ENCODE data around the gene PTRHD1. TPM values are rescaled to one million over a fixed set of nuclear protein-coding genes. Genes with fewer than 3 reads are reported as not detected.

The PTRHD1 gene
- total and polyA plus RNA-seq, 7 experiments from 2014 or later: 14.3 to 40.8 (median 23.5) TPM

DNA sequence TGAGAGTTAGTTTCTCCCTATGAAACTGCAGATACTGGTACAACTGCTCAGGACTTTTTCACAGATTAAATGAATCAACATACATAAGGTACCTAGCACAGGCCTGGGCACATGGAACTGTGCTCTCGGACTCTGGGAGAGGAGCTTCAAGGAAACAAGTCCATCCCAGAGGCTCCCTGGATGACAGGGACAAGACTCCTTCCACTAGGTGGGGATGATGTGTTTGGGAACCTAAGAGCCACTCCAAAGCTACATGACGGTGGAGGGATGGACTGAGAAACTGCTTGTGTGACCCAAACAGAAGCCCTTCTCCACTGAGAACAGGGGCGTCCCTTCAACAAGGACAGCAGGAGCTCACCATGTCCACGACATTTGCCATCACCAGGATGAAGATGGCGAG lies 37.2 kb upstream of the PTRHD1 start:
- Mint-ChIP-seq H3K36me3 (peaks cover 0 to 17% (median 4%) of the 10 kb centered on the region in 5 donors), H3K9me3 (no peaks in the 10 kb centered on the region), H3K27ac (no peak overlapping the region), H3K4me1 (peaks cover 4 to 20% (median 7%) of the 10 kb centered on the region in 7 donors), H3K4me3 (no peak overlapping the region), H3K27me3 (no peaks in the 10 kb centered on the region)
- ChIA-PET POLR2A (no interaction called here), CTCF (interaction anchor here (0.7 to 1.4 kb wide), 2 partner anchors 408 to 421 kb away, joined by 3 to 6 read pairs; no protein-coding TSS in a partner anchor)
- Histone ChIP-seq H3K27me3 (ENCODE audit: control insufficient read depth in 2 of 2, insufficient read depth in 2 of 2, low read length in 2 of 2) (no peaks in the 10 kb centered on the region), H3K27ac (ENCODE audit: low read depth, low read length) (no peak overlapping the region), H3K4me1 (ENCODE audit: control insufficient read depth in 2 of 2, insufficient read depth in 2 of 2, low read length in 2 of 2) (peaks cover 0 to 4% of the 10 kb centered on the region in 2 donors), H3K9me3 (ENCODE audit: control insufficient read depth in 2 of 3, low read length in 3 of 3) (no peaks in the 10 kb centered on the region), H3K36me3 (ENCODE audit: control insufficient read depth in 2 of 3, insufficient read depth in 3 of 3, low read length in 3 of 3) (peaks cover 0 to 5% (median 0%) of the 10 kb centered on the region in 3 experiments), H3K4me3 (ENCODE audit: low read length) (no peak overlapping the region)
- intact Hi-C loops (cut with micrococcal nuclease): no loop called here
- DNase-seq (no peak), ATAC-seq (no peak)

DNA sequence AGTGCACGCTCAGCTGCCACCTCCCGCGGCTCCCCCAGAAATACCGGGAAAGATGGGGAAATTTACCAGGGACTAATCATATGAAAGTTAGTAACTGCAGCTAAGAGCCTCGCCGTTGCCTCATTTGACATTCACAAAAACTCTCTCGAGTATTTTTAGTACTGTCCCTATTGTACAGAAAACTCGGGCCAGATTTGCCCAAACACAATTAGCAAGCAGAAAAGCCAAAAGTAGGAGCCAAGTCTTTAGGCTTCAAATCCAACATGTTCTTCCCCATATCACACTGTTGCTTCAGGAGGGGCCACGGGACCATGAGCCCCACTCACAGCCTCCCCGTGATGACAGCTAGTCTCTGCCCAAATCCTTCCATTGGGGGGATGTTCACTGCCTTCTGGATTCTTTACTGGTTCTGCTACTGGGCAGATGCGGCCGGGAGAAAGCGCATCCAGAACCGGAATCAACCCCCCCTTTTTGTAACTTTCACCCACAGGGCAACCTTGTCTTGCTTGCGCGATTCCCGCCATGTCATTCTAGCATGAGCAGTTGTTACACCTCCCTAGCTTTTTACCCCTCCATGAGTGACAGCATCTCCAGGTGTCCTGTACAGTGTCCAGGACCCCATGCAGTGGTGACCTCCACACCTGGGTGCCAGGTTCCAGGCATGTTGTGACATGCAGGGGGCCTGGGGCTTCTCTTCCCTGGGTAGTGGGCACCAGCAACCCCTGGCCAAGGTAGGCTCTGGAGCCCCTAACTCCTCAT lies 35.2 kb upstream of the PTRHD1 start:
- Histone ChIP-seq H3K4me3 (ENCODE audit: low read length) (no peak overlapping the region), H3K27me3 (ENCODE audit: control insufficient read depth in 2 of 2, insufficient read depth in 2 of 2, low read length in 2 of 2) (no peaks in the 10 kb centered on the region), H3K4me1 (ENCODE audit: control insufficient read depth in 2 of 2, insufficient read depth in 2 of 2, low read length in 2 of 2) (peaks cover 0 to 4% of the 10 kb centered on the region in 2 donors), H3K36me3 (ENCODE audit: control insufficient read depth in 2 of 3, insufficient read depth in 3 of 3, low read length in 3 of 3) (no peaks in the 10 kb centered on the region), H3K9me3 (ENCODE audit: control insufficient read depth in 2 of 3, low read length in 3 of 3) (no peaks in the 10 kb centered on the region), H3K27ac (ENCODE audit: low read depth, low read length) (no peak overlapping the region)
- H3K27me3 Mint-ChIP-seq: no peaks in the 10 kb centered on the region
- no peak for ATAC-seq
- DNase-seq: no peak
- H3K36me3 Mint-ChIP-seq: peaks cover 0 to 10% (median 2%) of the 10 kb centered on the region in 5 donors
- H3K4me1 Mint-ChIP-seq: peaks cover 4 to 23% (median 7%) of the 10 kb centered on the region in 7 donors
- ChIA-PET POLR2A (interaction anchor here (0.6 kb wide), 1 partner anchor 200 kb away, joined by 3 read pairs; no protein-coding TSS in a partner anchor), CTCF (interaction anchor here (0.5 to 3.9 kb wide), 15 partner anchors 9 to 425 kb away, joined by 3 to 80 read pairs (median 4); partner anchors contain the start of genes CENPO and PTRHD1)
- H3K4me3 Mint-ChIP-seq: no peak overlapping the region
- no peak overlapping the region for H3K27ac Mint-ChIP-seq
- intact Hi-C loops (cut with micrococcal nuclease): loop anchor here (5.0 kb wide), 2 partner anchors 299 to 369 kb away; no protein-coding TSS in a partner anchor
- no peaks in the 10 kb centered on the region for H3K9me3 Mint-ChIP-seq

GRCh38 chr2:24827321-24828237 lies 34.4 kb upstream of the PTRHD1 start:
- intact Hi-C loops (cut with micrococcal nuclease): loop anchor here (1.0 to 5.0 kb wide), 8 partner anchors 35 to 417 kb away; partner anchors contain the start of gene NCOA1 (in 1 of the 2)
- Histone ChIP-seq H3K9me3 (ENCODE audit: control insufficient read depth in 2 of 3, low read length in 3 of 3) (no peaks in the 10 kb centered on the region), H3K27me3 (ENCODE audit: control insufficient read depth in 2 of 2, insufficient read depth in 2 of 2, low read length in 2 of 2) (no peaks in the 10 kb centered on the region), H3K36me3 (ENCODE audit: control insufficient read depth in 2 of 3, insufficient read depth in 3 of 3, low read length in 3 of 3) (peaks cover 0 to 7% (median 0%) of the 10 kb centered on the region in 3 experiments), H3K4me3 (ENCODE audit: low read length) (no peak overlapping the region), H3K27ac (ENCODE audit: low read depth, low read length) (no peak overlapping the region), H3K4me1 (ENCODE audit: control insufficient read depth in 2 of 2, insufficient read depth in 2 of 2, low read length in 2 of 2) (peaks cover 0 to 4% of the 10 kb centered on the region in 2 donors)
- Mint-ChIP-seq H3K36me3 (peaks cover 0 to 15% (median 0%) of the 10 kb centered on the region in 5 donors), H3K27me3 (no peaks in the 10 kb centered on the region), H3K4me3 (no peak overlapping the region), H3K27ac (peak overlapping the region in 3 of 9 donors; percentile 7 to 74 (median 42)), H3K4me1 (peaks cover 4 to 23% (median 7%) of the 10 kb centered on the region in 7 donors), H3K9me3 (no peaks in the 10 kb centered on the region)
- ATAC-seq: peak; percentile 91
- ChIA-PET CTCF (interaction anchor here (0.7 to 3.9 kb wide), 13 partner anchors 8 to 424 kb away, joined by 3 to 80 read pairs (median 4); partner anchors contain the start of genes CENPO and PTRHD1), POLR2A (interaction anchor here (0.6 to 1.1 kb wide), 4 partner anchors 199 to 423 kb away, joined by 3 to 7 read pairs (median 3); no protein-coding TSS in a partner anchor)
- peak; percentile 41 to 76 (median 65) for DNase-seq

DNA sequence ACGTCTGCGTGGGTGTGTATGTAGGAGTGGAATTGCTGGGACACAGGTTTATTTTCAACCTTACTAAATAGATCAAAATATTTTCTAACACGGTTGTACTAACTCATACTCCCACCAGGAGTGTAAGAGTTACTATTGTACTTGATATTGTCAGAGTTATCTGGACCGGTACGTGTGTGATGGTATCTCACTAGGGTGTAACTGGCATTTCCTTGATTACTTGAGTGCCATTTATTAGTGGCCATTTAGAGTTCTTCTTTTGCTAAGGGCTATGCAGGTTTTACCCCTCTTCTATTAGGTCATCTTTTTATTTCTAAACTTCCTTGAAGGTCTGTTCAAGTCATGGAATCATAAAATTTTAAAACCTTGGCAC lies 33.6 kb upstream of the PTRHD1 start:
- H3K4me1 Mint-ChIP-seq: peaks cover 4 to 23% (median 7%) of the 10 kb centered on the region in 7 donors
- Histone ChIP-seq H3K36me3 (ENCODE audit: control insufficient read depth in 2 of 3, insufficient read depth in 3 of 3, low read length in 3 of 3) (peaks cover 0 to 14% (median 0%) of the 10 kb centered on the region in 3 experiments), H3K27me3 (ENCODE audit: control insufficient read depth in 2 of 2, insufficient read depth in 2 of 2, low read length in 2 of 2) (no peaks in the 10 kb centered on the region), H3K4me3 (ENCODE audit: low read length) (no peak overlapping the region), H3K4me1 (ENCODE audit: control insufficient read depth in 2 of 2, insufficient read depth in 2 of 2, low read length in 2 of 2) (peaks cover 0 to 4% of the 10 kb centered on the region in 2 donors), H3K9me3 (ENCODE audit: control insufficient read depth in 2 of 3, low read length in 3 of 3) (no peaks in the 10 kb centered on the region), H3K27ac (ENCODE audit: low read depth, low read length) (no peak overlapping the region)
- no peaks in the 10 kb centered on the region for H3K9me3 Mint-ChIP-seq
- intact Hi-C loops (cut with micrococcal nuclease): loop anchor here (1.0 to 5.0 kb wide), 8 partner anchors 34 to 416 kb away; partner anchors contain the start of gene NCOA1 (in 1 of the 2)
- H3K36me3 Mint-ChIP-seq: peaks cover 0 to 15% (median 0%) of the 10 kb centered on the region in 5 donors
- POLR2A ChIA-PET: interaction anchor here (0.6 to 1.1 kb wide), 2 partner anchors 417 to 422 kb away, joined by 3 to 7 read pairs; no protein-coding TSS in a partner anchor
- DNase-seq (peak in 1 of 9 donors; percentile 6), ATAC-seq (peak; percentile 17)
- H3K27ac Mint-ChIP-seq: peak overlapping the region in 2 of 9 donors; percentile 2 to 87
- no peak overlapping the region for H3K4me3 Mint-ChIP-seq
- H3K27me3 Mint-ChIP-seq: no peaks in the 10 kb centered on the region
- CTCF ChIA-PET: interaction anchor here (2.6 to 3.9 kb wide), 3 partner anchors 404 to 418 kb away, joined by 17 to 80 read pairs (median 20); no protein-coding TSS in a partner anchor

DNA sequence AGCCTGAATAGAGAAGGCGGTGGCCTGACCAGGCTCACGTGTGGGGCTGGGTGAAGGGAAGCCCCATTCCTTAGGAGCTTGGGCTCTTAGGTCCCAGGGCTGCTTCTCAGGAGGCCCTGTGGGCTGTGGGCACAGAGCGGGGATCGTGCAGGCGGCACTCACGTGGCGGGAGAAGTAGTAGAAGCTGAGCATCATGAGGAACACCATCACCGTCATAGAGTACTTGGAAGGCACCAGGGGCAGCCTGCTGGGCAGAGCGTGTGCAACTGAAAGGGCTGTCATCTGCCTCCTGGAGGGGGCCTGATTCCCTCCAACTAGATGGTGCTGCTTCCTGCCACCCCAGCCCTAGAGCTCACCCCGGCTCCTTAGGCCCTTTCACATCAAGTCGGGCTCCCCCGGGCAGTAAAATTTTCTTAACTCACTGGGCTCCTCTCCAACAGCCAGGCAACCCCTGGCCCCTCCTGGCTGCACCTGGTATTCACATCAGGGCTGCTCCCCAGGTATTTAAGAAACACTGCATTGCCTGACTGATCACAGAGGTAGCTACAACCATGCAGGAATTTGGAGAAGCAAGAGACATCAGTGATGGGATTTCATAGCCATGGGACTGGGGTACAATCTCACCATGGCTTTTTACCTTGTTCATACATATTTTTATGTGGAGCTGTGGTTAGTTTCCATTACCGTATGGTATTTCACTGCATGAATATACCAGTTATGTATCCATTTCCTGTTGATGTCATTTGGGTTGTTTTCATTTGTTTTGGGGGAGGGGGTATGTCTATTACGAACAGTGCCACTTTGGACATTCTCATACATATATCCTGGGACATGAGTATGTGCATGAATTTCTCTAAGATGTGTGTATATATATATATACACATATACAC lies 32.9 kb upstream of the PTRHD1 start:
- no peak for ATAC-seq
- H3K36me3 Mint-ChIP-seq: peaks cover 0 to 15% (median under 1%) of the 10 kb centered on the region in 5 donors
- POLR2A ChIA-PET: no interaction called here
- H3K4me1 ChIP-seq (ENCODE audit: control insufficient read depth in 2 of 2, insufficient read depth in 2 of 2, low read length in 2 of 2): peaks cover 0 to 4% of the 10 kb centered on the region in 2 donors
- DNase-seq: peak in 1 of 9 donors; percentile 23
- CTCF ChIA-PET: interaction anchor here (0.6 to 3.9 kb wide), 3 partner anchors 413 to 1602 kb away, joined by 3 to 80 read pairs (median 20); no protein-coding TSS in a partner anchor
- no peak overlapping the region for H3K4me3 ChIP-seq (ENCODE audit: low read length)
- peaks cover 0 to 20% (median 0%) of the 10 kb centered on the region in 3 experiments for H3K36me3 ChIP-seq (ENCODE audit: control insufficient read depth in 2 of 3, insufficient read depth in 3 of 3, low read length in 3 of 3)
- H3K27ac ChIP-seq (ENCODE audit: low read depth, low read length): no peak overlapping the region
- no peaks in the 10 kb centered on the region for H3K9me3 Mint-ChIP-seq
- peaks cover 4 to 23% (median 7%) of the 10 kb centered on the region in 7 donors for H3K4me1 Mint-ChIP-seq
- no peaks in the 10 kb centered on the region for H3K27me3 Mint-ChIP-seq
- no peak overlapping the region for H3K4me3 Mint-ChIP-seq
- intact Hi-C loops (cut with micrococcal nuclease): loop anchor here (2.0 to 5.0 kb wide), 3 partner anchors 301 to 371 kb away; partner anchors contain the start of gene NCOA1 (in 1 of the 2)
- peak overlapping the region in 3 of 9 donors; percentile 2 to 87 (median 41) for H3K27ac Mint-ChIP-seq
- H3K9me3 ChIP-seq (ENCODE audit: control insufficient read depth in 2 of 3, low read length in 3 of 3): no peaks in the 10 kb centered on the region
- H3K27me3 ChIP-seq (ENCODE audit: control insufficient read depth in 2 of 2, insufficient read depth in 2 of 2, low read length in 2 of 2): no peaks in the 10 kb centered on the region

All from naive thymus-derived CD4-positive, alpha-beta T cell (primary cell).